Suprapubic skin (tissue), 4 donors: ENCODE results near the gene IQCK. TPM values are rescaled to one million over a fixed set of nuclear protein-coding genes. Genes with fewer than 3 reads are reported as not detected.

ENCODE experiments used
- DNase-seq, 2 donors: peaks; one replicate each; pipeline ENCODE4 v3.0.0-alpha.2; 2019; ENCODE audit warnings: low spot score in 2 of 2
- H3K27ac ChIP-seq: fragments of 200-600 bp; sonication (generic); one replicate; pipeline ENCODE4 v1.5.1; 2019
- H3K27me3 ChIP-seq: fragments of 200-600 bp; sonication (generic); one replicate; pipeline ENCODE4 v1.5.1; 2019
- H3K36me3 ChIP-seq: fragments of 200-600 bp; sonication (generic); one replicate; pipeline ENCODE4 v1.5.1; 2019
- H3K4me1 ChIP-seq: fragments of 200-600 bp; sonication (generic); one replicate; pipeline ENCODE4 v1.5.1; 2019
- H3K4me3 ChIP-seq: fragments of 200-600 bp; sonication (generic); one replicate; pipeline ENCODE4 v1.5.1; 2019; ENCODE audit warnings: mild to moderate bottlenecking
- H3K9me3 ChIP-seq: fragments of 200-600 bp; sonication (generic); one replicate; pipeline ENCODE4 v1.5.1; 2019
- EP300 ChIP-seq: sonication (generic); formaldehyde crosslinking; IDR thresholded peaks from one replicate; pipeline ENCODE4 v1.6.1; 2017; ENCODE audit warnings: antibody characterized with exemption
- POLR2A ChIP-seq, 2 donors: fragments of 450-650 bp; IDR thresholded peaks; one replicate each; pipeline ENCODE4 v1.6.1; 2017; ENCODE audit warnings: antibody characterized with exemption in 2 of 2, mild to moderate bottlenecking in 2 of 2, moderate library complexity in 2 of 2
- POLR2AphosphoS5 ChIP-seq, 3 donors: sonication (generic); formaldehyde crosslinking; IDR thresholded peaks; one replicate each; pipeline ENCODE4 v1.6.1; 2017; ENCODE audit warnings: antibody characterized with exemption in 3 of 3
- WGBS: methylation state at CpG from one replicate; pipeline ENCODE4 v1.1.5; 2018; 5-methylcytosine and 5-hydroxymethylcytosine counted together
- total RNA-seq, 4 donors: library from RNA; depleted of rRNA; stranded (reverse); fragments of >200 nt; gene quantifications; one replicate each; pipeline ENCODE4 v1.1.0, GENCODE V29; 2016
- TF ChIP-seq, protein P1 (sequence below), 2 donors: fragments of 200-600 bp in 1 of 2; fragments of 450-650 bp in 1 of 2; sonication (generic) in 1 of 2; IDR thresholded peaks; one replicate each; pipeline ENCODE4 v1.5.1; 2016 to 2019; ENCODE audit warnings: antibody characterized with exemption in 2 of 2, mild to moderate bottlenecking in 1 of 2, moderate library complexity in 1 of 2

Gene IQCK
- total RNA-seq, 4 donors from 2014 or later: 10.7 to 21.6 (median 18.7) TPM

DNA sequence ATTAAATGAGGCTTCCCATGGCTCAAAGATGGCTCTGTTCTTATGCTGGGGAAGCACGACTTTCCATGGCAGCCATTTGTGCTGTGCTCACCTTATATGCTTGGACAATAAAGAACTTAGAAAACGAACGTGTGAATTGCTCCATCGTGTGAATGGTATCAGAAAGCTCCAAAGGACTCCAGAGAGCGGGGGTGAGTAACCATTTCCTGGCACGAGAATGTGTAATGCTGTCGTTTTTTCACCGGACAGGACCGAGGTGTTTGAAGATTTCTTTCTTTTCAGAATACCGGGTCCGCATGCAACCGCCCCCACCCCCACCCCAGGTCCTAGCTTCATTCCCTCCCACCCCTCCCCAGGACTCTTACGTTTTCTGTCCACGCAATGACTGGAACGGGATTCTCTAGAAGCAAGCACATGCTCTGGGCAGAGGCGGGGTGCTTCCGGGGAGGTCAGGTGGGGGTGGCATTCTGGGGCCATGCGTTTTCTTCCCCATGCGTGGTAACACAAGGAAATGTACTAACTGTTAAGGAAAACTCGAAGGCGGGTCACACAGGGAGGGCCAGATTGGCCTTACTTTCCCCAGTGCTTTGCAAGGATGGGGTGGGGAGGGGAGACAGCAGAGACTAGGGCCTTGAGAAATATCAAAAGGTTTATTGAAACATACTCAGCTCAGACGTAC lies 140.4 kb downstream of the IQCK start:
- no peak for TF ChIP-seq POLR2A (IDR thresholded peaks at IDR 0.05)
- TF ChIP-seq EP300: no peak
- TF ChIP-seq, protein P1, sequence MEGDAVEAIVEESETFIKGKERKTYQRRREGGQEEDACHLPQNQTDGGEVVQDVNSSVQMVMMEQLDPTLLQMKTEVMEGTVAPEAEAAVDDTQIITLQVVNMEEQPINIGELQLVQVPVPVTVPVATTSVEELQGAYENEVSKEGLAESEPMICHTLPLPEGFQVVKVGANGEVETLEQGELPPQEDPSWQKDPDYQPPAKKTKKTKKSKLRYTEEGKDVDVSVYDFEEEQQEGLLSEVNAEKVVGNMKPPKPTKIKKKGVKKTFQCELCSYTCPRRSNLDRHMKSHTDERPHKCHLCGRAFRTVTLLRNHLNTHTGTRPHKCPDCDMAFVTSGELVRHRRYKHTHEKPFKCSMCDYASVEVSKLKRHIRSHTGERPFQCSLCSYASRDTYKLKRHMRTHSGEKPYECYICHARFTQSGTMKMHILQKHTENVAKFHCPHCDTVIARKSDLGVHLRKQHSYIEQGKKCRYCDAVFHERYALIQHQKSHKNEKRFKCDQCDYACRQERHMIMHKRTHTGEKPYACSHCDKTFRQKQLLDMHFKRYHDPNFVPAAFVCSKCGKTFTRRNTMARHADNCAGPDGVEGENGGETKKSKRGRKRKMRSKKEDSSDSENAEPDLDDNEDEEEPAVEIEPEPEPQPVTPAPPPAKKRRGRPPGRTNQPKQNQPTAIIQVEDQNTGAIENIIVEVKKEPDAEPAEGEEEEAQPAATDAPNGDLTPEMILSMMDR (IDR thresholded peaks at IDR 0.05): no peak
- TF ChIP-seq POLR2AphosphoS5 (IDR thresholded peaks at IDR 0.05): no peak
- Histone ChIP-seq H3K36me3 (no peaks in the 10 kb centered on the region), H3K27me3 (no peaks in the 10 kb centered on the region), H3K9me3 (no peaks in the 10 kb centered on the region), H3K27ac (no peak overlapping the region), H3K4me3 (no peak overlapping the region), H3K4me1 (no peaks in the 10 kb centered on the region)
- DNase-seq: no peak
- WGBS: 84% methylated on average over 22 of the region's 22 CpGs

DNA sequence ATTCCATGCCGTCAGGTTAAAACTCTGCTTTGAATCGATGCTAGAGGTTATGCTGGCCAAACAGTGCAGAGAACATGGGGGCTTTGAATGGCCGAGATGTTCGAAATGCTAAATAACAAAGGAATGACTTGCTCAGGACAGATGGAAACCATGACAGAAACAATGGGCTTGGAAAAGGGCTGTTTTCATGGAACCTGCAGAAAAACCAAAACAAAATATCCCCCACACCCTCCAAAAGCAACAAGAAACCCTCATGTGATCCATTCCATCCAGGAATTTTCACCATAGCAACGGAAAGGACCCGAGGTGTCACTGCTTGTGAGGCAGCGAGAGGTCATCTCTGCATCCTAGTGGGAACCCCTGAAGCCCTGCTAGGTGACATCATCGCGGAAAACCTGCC lies 141.1 kb downstream of the IQCK start:
- no peaks in the 10 kb centered on the region for H3K4me1 ChIP-seq
- no peaks in the 10 kb centered on the region for H3K36me3 ChIP-seq
- H3K27me3 ChIP-seq: no peaks in the 10 kb centered on the region
- no peak overlapping the region for H3K4me3 ChIP-seq
- WGBS: 93% methylated on average over 9 of the region's 9 CpGs
- no peak for TF ChIP-seq EP300
- TF ChIP-seq, protein P1 (IDR thresholded peaks at IDR 0.05): no peak
- TF ChIP-seq POLR2AphosphoS5 (IDR thresholded peaks at IDR 0.05): no peak
- TF ChIP-seq POLR2A (IDR thresholded peaks at IDR 0.05): no peak
- no peak for DNase-seq
- no peak overlapping the region for H3K27ac ChIP-seq
- no peaks in the 10 kb centered on the region for H3K9me3 ChIP-seq

DNA sequence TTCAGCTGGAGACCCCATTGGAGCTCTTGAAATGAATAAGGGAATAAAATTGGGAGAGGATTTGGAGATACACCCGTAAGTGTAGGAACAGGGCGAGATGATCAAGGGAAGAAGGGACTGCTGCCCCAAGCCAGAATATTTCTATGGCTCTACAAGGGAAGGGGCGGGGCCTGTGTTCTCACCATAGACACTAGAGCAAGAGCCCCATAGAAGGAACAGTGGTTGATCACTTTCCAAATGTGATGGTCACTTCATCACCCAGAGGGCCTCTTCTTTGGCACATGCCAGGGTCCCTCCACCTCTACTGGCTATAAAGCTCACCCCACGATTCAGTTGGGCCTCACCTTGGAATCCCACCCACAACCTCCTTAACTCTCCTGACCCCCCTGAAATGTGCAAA lies 141.5 kb downstream of the IQCK start:
- Histone ChIP-seq H3K27ac (no peak overlapping the region), H3K4me1 (no peaks in the 10 kb centered on the region), H3K27me3 (no peaks in the 10 kb centered on the region), H3K9me3 (no peaks in the 10 kb centered on the region), H3K36me3 (no peaks in the 10 kb centered on the region), H3K4me3 (no peak overlapping the region)
- DNase-seq: peak in 1 of 2 donors; percentile 35
- 87% methylated on average over 4 of the region's 4 CpGs for WGBS
- TF ChIP-seq EP300 (no peak), POLR2A (IDR thresholded peaks at IDR 0.05) (no peak), POLR2AphosphoS5 (IDR thresholded peaks at IDR 0.05) (no peak)
- TF ChIP-seq, protein P1 (IDR thresholded peaks at IDR 0.05): no peak

DNA sequence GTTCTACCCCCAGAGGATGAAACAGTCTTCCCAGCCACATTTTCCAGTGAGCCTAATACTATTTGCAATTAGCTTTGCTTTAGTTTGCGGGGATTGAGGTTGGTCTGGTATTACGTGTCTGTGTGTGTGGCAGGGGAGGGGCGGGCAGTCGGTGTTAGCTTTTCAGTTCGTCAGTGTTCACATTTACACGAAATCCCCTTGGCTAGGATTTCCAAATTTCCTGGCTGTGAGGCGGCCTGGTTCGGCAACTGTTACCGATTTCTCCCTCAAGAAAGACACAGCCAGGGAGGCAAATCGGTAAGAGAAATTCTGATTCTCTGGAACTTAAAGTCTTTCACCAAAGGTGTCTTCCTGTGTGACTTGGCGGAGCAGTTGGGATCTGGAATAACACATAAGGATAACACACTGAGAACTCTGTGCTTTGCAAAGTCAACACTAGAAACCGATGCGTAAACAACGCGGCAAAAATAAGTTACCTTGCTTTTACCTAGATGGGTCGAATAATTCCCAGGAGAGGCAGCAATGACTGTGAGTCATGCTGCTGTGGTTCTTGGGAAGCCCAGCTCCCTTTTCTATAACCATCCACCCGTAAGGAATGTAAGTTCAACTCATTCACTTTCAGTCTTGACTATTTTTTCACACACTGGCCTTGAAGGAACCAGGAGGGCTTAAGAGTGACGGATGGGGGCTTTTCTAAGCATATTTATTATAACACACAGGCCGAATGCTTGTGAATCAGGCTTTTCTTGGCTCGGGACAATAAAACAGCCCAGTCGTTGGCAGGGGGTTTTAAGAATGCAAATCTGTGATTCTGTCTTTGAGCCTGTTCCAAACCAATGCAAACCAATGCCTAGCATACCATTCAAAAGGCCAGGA lies 142.3 kb downstream of the IQCK start:
- H3K27ac ChIP-seq: no peak overlapping the region

More for the DNA sequence above, 142.3 kb downstream of the IQCK start:
- Histone ChIP-seq H3K4me1 (no peaks in the 10 kb centered on the region), H3K36me3 (no peaks in the 10 kb centered on the region), H3K9me3 (no peaks in the 10 kb centered on the region), H3K4me3 (no peak overlapping the region), H3K27me3 (no peaks in the 10 kb centered on the region)
- TF ChIP-seq POLR2A (IDR thresholded peaks at IDR 0.05) (no peak), EP300 (no peak), POLR2AphosphoS5 (IDR thresholded peaks at IDR 0.05) (no peak)
- TF ChIP-seq, protein P1 (IDR thresholded peaks at IDR 0.05): no peak
- DNase-seq: peak in 1 of 2 donors; percentile 18
- 61% methylated on average over 21 of the region's 21 CpGs for WGBS
